Measurements from ENCODE around the gene RHBDD1. TPM values are rescaled to one million over a fixed set of nuclear protein-coding genes. Genes with fewer than 3 reads are reported as not detected.

Gene RHBDD1
- total RNA-seq, 1 donor from 2014 or later = 35.1 TPM

- Histone ChIP-seq H3K27ac (replicated peaks) (peak overlapping the region; percentile 95), H3K4me3 (peak overlapping the region; percentile 89), H3K27me3 (ENCODE audit: low read depth) (no peaks in the 10 kb centered on the region), H3K36me3 (no peaks in the 10 kb centered on the region), H3K4me1 (peaks cover 96% of the 10 kb centered on the region), H3K9me3 (replicated peaks) (no peaks in the 10 kb centered on the region)
- no peak for TF ChIP-seq CTCF (IDR thresholded peaks at IDR 0.05; ENCODE audit: borderline replicate concordance)
- DNase-seq = no peak
- intact Hi-C loops (cut with micrococcal nuclease) = no loop called here
Observed at GRCh38 chr2:226791056-226791486, 44.8 kb upstream of the RHBDD1 start.

- DNase-seq = peak; percentile 93
- H3K27me3 ChIP-seq (ENCODE audit: low read depth) = no peaks in the 10 kb centered on the region
- H3K36me3 ChIP-seq = peaks cover 3% of the 10 kb centered on the region
- no peaks in the 10 kb centered on the region for H3K9me3 ChIP-seq (replicated peaks)
- peak overlapping the region; percentile 95 for H3K27ac ChIP-seq (replicated peaks)
- peak; percentile 74 for TF ChIP-seq CTCF (IDR thresholded peaks at IDR 0.05; ENCODE audit: borderline replicate concordance)
- H3K4me3 ChIP-seq = peak overlapping the region; percentile 89
- intact Hi-C loops (cut with micrococcal nuclease) = no loop called here
- peaks cover 96% of the 10 kb centered on the region for H3K4me1 ChIP-seq
Observed at GRCh38 chr2:226791487-226792081, 44.3 kb upstream of the RHBDD1 start.

GRCh38 chr2:226792155-226792881 lies 43.5 kb upstream of the RHBDD1 start:
- Histone ChIP-seq H3K4me1 (peaks cover 96% of the 10 kb centered on the region), H3K9me3 (replicated peaks) (no peaks in the 10 kb centered on the region), H3K27me3 (ENCODE audit: low read depth) (no peaks in the 10 kb centered on the region), H3K27ac (replicated peaks) (peak overlapping the region; percentile 95), H3K4me3 (peak overlapping the region; percentile 89), H3K36me3 (peaks cover 4% of the 10 kb centered on the region)
- TF ChIP-seq CTCF (IDR thresholded peaks at IDR 0.05; ENCODE audit: borderline replicate concordance) = no peak
- DNase-seq = no peak
- intact Hi-C loops (cut with micrococcal nuclease) = no loop called here

- H3K27me3 ChIP-seq (ENCODE audit: low read depth) = no peaks in the 10 kb centered on the region
- TF ChIP-seq CTCF (IDR thresholded peaks at IDR 0.05; ENCODE audit: borderline replicate concordance) = no peak
- DNase-seq = no peak
- H3K4me3 ChIP-seq = peak overlapping the region; percentile 89
- peaks cover 4% of the 10 kb centered on the region for H3K36me3 ChIP-seq
- H3K4me1 ChIP-seq = peaks cover 95% of the 10 kb centered on the region
- peak overlapping the region; percentile 95 for H3K27ac ChIP-seq (replicated peaks)
- H3K9me3 ChIP-seq (replicated peaks) = no peaks in the 10 kb centered on the region
- intact Hi-C loops (cut with micrococcal nuclease) = no loop called here
Observed at GRCh38 chr2:226793646-226794045, 42.2 kb upstream of the RHBDD1 start.

GRCh38 chr2:226794196-226794661 lies 41.6 kb upstream of the RHBDD1 start:
- H3K4me1 ChIP-seq = peaks cover 95% of the 10 kb centered on the region
- intact Hi-C loops (cut with micrococcal nuclease) = no loop called here
- TF ChIP-seq CTCF (IDR thresholded peaks at IDR 0.05; ENCODE audit: borderline replicate concordance) = no peak
- H3K9me3 ChIP-seq (replicated peaks) = no peaks in the 10 kb centered on the region
- H3K4me3 ChIP-seq = peak overlapping the region; percentile 89
- peak overlapping the region; percentile 95 for H3K27ac ChIP-seq (replicated peaks)
- no peak for DNase-seq
- peaks cover 4% of the 10 kb centered on the region for H3K36me3 ChIP-seq
- no peaks in the 10 kb centered on the region for H3K27me3 ChIP-seq (ENCODE audit: low read depth)
